GM21529 (cell line): Measurements from ENCODE around the gene NKX6-2.
"Not testable (repeated sequence)": the region's sequence is repeated elsewhere in the genome, so short reads cannot be mapped to it uniquely, and the experiment has no call there.

ENCODE experiments used
- ATAC-seq: cut with Tn5 transposase; IDR thresholded peaks from one replicate; pipeline ENCODE4 v1.9.1; 2021; ENCODE audit not compliant: unreplicated experiment

NKX6-2 gene

GRCh38 chr10:132785723-132786475 lies at the start of gene NKX6-2:
Gene NKX6-2, minus strand, starts transcription at chr10:132786147. Its CDS starts 199 bp downstream, at chr10:132785948.
- ATAC-seq, result no peak

- no peak for ATAC-seq
These were observed 49.2 kb upstream of the NKX6-2 start for GRCh38 chr10:132834891-132835847.

GRCh38 chr10:132834311-132834761 lies 48.4 kb upstream of the NKX6-2 start:
- ATAC-seq, result no peak

- ATAC-seq, result no peak
These were observed 47.6 kb upstream of the NKX6-2 start for GRCh38 chr10:132833421-132834111.

- ATAC-seq, result no peak
These were observed 46.4 kb upstream of the NKX6-2 start for GRCh38 chr10:132832186-132832969.

- no peak for ATAC-seq
These were observed 43.5 kb upstream of the NKX6-2 start for GRCh38 chr10:132829403-132829802.

- no peak for ATAC-seq
These were observed 42.7 kb upstream of the NKX6-2 start for GRCh38 chr10:132828681-132829080.

- ATAC-seq, result no peak
These were observed 42.1 kb upstream of the NKX6-2 start for GRCh38 chr10:132827861-132828539.

- ATAC-seq, result no peak
These were observed 41.5 kb upstream of the NKX6-2 start for GRCh38 chr10:132827423-132827789.

- no peak for ATAC-seq
These were observed 40.8 kb upstream of the NKX6-2 start for GRCh38 chr10:132826524-132827422.

- ATAC-seq, result not testable (repeated sequence)
These were observed 40.0 kb upstream of the NKX6-2 start for GRCh38 chr10:132825783-132826523.

- ATAC-seq, result no peak
These were observed 34.1 kb upstream of the NKX6-2 start for GRCh38 chr10:132820056-132820455.

- ATAC-seq, result no peak
These were observed 31.8 kb upstream of the NKX6-2 start for GRCh38 chr10:132817701-132818211.

- no peak for ATAC-seq
These were observed 30.8 kb upstream of the NKX6-2 start for GRCh38 chr10:132816718-132817117.

GRCh38 chr10:132815168-132815857 lies 29.4 kb upstream of the NKX6-2 start:
- no peak for ATAC-seq

- no peak for ATAC-seq
These were observed 28.5 kb upstream of the NKX6-2 start for GRCh38 chr10:132814469-132814856.
